ENCODE data around the gene CLDN14.

DNA sequence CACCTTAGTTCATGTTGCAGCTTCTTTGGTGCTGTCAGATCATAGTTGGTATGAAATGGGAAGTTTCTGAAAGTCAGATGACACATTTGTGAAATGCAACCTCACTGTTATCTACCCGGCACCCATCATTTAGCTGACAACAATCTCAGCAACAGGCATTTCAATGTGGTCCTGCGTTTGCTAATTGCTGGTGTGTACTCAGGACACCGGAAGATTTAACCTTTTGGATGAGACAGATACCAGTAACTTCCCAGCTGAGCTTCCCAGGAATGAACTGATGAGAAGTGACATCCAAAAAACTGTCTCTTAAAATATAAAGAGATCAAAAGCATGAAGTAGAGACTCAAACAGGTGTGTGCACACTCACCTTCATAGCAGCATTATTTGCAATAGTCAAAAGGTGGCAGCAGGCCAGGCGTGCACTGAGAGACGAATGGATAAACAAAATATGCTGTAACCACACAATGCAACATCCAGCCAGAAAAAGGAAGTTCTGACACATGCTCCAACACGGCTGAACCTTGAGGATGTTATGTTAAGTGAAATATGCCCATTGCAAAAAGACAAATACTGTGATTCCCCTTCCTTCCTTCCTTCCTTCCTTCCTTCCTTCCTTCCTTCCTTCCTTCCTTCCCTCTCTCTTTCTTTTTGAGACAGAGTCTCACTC lies 7.9 kb upstream of the CLDN14 start:
- TF ChIP-seq, protein P1, sequence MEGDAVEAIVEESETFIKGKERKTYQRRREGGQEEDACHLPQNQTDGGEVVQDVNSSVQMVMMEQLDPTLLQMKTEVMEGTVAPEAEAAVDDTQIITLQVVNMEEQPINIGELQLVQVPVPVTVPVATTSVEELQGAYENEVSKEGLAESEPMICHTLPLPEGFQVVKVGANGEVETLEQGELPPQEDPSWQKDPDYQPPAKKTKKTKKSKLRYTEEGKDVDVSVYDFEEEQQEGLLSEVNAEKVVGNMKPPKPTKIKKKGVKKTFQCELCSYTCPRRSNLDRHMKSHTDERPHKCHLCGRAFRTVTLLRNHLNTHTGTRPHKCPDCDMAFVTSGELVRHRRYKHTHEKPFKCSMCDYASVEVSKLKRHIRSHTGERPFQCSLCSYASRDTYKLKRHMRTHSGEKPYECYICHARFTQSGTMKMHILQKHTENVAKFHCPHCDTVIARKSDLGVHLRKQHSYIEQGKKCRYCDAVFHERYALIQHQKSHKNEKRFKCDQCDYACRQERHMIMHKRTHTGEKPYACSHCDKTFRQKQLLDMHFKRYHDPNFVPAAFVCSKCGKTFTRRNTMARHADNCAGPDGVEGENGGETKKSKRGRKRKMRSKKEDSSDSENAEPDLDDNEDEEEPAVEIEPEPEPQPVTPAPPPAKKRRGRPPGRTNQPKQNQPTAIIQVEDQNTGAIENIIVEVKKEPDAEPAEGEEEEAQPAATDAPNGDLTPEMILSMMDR (IDR thresholded peaks at IDR 0.05 in 4 of 5, conservative IDR thresholded peaks at IDR 0.05 in 1 of 5): no peak
- no peak for TF ChIP-seq POLR2A (IDR thresholded peaks at IDR 0.05)

All from gastrocnemius medialis (tissue), 4 donors.